ENCODE data around the gene ZNF837. TPM values are rescaled to one million over a fixed set of nuclear protein-coding genes. Genes with fewer than 3 reads are reported as not detected.

Gene ZNF837
- total and polyA plus RNA-seq, 2 of the 13 experiments (the other 11 are each of a cell fraction or from before 2014, with no cell fraction given): 0.29 to 1.3 TPM

DNA sequence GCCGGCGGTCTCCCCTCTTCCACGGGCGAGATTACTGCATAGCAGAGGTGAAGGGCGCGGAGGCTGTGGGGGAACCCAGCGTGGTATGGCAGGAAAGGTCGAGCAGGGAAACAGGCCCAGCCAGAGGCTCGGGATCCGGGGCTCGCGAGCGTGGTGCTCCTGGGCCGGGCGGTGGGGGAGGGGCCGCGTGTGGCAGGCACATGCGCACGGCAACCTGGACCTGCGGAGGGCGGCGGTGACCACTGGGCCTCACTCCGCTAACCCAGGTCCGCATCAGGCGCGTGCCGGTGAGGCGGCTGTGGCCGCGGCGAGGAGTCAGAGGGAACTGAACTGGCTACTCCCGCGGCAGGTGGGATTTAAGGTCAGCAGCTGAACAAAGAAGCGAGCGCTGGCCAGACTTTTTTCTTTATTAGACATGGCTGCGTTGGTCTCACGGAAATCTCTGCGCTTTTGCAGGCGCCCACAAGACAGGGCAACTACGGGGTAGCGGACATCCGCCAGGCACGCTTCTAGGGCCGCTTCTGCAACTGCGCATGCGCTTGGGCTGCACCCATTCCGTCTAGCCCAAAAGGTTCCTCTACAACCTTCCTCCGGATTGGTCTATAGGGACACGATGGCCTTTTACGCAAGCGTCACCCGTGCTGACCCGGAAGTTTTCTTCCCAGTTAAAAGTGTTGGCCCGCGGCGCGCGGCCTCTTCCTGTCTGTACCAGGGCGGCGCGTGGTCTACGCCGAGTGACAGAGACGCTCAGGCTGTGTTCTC, 5.9 kb upstream of the ZNF837 start, which contains the start of gene RPS5 (continued):
- TF ChIP-seq, protein P1, sequence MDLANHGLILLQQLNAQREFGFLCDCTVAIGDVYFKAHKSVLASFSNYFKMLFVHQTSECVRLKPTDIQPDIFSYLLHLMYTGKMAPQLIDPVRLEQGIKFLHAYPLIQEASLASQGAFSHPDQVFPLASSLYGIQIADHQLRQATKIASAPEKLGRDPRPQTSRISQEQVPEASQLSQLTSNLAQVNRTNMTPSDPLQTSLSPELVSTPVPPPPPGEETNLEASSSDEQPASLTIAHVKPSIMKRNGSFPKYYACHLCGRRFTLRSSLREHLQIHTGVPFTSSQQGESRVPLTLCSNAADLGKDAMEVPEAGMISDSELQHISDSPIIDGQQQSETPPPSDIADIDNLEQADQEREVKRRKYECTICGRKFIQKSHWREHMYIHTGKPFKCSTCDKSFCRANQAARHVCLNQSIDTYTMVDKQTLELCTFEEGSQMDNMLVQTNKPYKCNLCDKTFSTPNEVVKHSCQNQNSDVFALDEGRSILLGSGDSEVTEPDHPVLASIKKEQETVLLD (CRISPR knock-in tag; IDR thresholded peaks at IDR 0.05; ENCODE audit: low read depth): peak; percentile 24; the same call in 1 of the 2 replicates
- TF ChIP-seq ZNF296 (CRISPR knock-in tag; conservative IDR thresholded peaks at IDR 0.05) (no peak), HNRNPK (IDR thresholded peaks at IDR 0.05; ENCODE audit: low read depth, low read length, poor library complexity, severe bottlenecking) (no peak), HCFC1 (IDR thresholded peaks at IDR 0.05; ENCODE audit: low read depth, low read length) (peak; percentile 77), ZNF33B (CRISPR knock-in tag; IDR thresholded peaks at IDR 0.05) (no peak; the same call in 1 of the 2 replicates), PPARG (CRISPR knock-in tag; conservative IDR thresholded peaks at IDR 0.05) (no peak; the same call in 1 of the 2 replicates), ZNF850 (CRISPR knock-in tag; conservative IDR thresholded peaks at IDR 0.05) (no peak), MEIS2 (CRISPR knock-in tag; IDR thresholded peaks at IDR 0.05) (peak; percentile 12; the same call in 1 of the 2 replicates), CEBPG (CRISPR knock-in tag; IDR thresholded peaks at IDR 0.05) (peak; percentile 69), NCOA2 (CRISPR knock-in tag; IDR thresholded peaks at IDR 0.05) (peak; percentile 26; the same call in 1 of the 2 replicates), ZNF451 (CRISPR knock-in tag; IDR thresholded peaks at IDR 0.05) (peak; percentile 79; the same call in 1 of the 2 replicates), XRCC5 (optimal IDR thresholded peaks at IDR 0.05; ENCODE audit: low read length) (peak; percentile 34), ZC3H13 (CRISPR knock-in tag; IDR thresholded peaks at IDR 0.05) (0 out of 2 replicates have a peak, but pooled peaks have one; percentile 78), ZNF563 (CRISPR knock-in tag; IDR thresholded peaks at IDR 0.05) (peak; percentile 82)
- TF ChIP-seq, protein P2, sequence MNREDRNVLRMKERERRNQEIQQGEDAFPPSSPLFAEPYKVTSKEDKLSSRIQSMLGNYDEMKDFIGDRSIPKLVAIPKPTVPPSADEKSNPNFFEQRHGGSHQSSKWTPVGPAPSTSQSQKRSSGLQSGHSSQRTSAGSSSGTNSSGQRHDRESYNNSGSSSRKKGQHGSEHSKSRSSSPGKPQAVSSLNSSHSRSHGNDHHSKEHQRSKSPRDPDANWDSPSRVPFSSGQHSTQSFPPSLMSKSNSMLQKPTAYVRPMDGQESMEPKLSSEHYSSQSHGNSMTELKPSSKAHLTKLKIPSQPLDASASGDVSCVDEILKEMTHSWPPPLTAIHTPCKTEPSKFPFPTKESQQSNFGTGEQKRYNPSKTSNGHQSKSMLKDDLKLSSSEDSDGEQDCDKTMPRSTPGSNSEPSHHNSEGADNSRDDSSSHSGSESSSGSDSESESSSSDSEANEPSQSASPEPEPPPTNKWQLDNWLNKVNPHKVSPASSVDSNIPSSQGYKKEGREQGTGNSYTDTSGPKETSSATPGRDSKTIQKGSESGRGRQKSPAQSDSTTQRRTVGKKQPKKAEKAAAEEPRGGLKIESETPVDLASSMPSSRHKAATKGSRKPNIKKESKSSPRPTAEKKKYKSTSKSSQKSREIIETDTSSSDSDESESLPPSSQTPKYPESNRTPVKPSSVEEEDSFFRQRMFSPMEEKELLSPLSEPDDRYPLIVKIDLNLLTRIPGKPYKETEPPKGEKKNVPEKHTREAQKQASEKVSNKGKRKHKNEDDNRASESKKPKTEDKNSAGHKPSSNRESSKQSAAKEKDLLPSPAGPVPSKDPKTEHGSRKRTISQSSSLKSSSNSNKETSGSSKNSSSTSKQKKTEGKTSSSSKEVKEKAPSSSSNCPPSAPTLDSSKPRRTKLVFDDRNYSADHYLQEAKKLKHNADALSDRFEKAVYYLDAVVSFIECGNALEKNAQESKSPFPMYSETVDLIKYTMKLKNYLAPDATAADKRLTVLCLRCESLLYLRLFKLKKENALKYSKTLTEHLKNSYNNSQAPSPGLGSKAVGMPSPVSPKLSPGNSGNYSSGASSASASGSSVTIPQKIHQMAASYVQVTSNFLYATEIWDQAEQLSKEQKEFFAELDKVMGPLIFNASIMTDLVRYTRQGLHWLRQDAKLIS (CRISPR knock-in tag; IDR thresholded peaks at IDR 0.05): no peak; the same call in 1 of the 2 replicates
- TF ChIP-seq, protein P3, sequence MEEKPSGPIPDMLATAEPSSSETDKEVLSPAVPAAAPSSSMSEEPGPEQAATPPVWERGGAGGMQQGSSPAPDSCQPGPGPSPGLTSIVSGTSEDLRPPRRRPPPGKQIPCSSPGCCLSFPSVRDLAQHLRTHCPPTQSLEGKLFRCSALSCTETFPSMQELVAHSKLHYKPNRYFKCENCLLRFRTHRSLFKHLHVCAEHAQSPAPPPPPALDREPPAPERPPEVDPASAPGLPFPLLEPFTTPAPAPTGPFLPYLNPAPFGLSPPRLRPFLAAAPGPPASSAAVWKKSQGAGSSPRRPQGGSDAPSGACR (CRISPR knock-in tag; IDR thresholded peaks at IDR 0.05): 0 out of 2 replicates have a peak, but pooled peaks have one; percentile 38
